CD14-positive monocyte (primary cell): ENCODE results near the gene ITGA7. TPM values are rescaled to one million over a fixed set of nuclear protein-coding genes. Genes with fewer than 3 reads are reported as not detected.

Source experiments
- DNase-seq, 3 donors: peaks; one replicate each; pipeline ENCODE4 v3.0.0-alpha.2; 2011 to 2022
- H2AFZ ChIP-seq: 2 replicates; pipeline ENCODE4 v1.6.0; 2012; ENCODE audit warnings: mild to moderate bottlenecking, low read depth, low read length, inconsistent platforms; ENCODE audit not compliant: insufficient read depth, poor library complexity, severe bottlenecking
- H3K27ac ChIP-seq, 2 donors: 1 replicate in 1 of 2; 2 replicates in 1 of 2; pipeline ENCODE4 v1.5.1; 2012 to 2013; ENCODE audit warnings: low read length in 2 of 2, control low read depth in 1 of 2, inconsistent platforms in 1 of 2, low read depth in 1 of 2, mild to moderate bottlenecking in 1 of 2
- H3K27me3 ChIP-seq, 2 donors: one replicate each; pipeline versions ENCODE4 v1.6.0 to v1.6.1; 2011 to 2013; ENCODE audit warnings: low read length in 2 of 2; ENCODE audit not compliant: control insufficient read depth in 2 of 2, insufficient read depth in 2 of 2
- H3K36me3 ChIP-seq, 2 donors: replicated peaks in 1 of 2; 1 replicate in 1 of 2; 2 replicates in 1 of 2; pipeline versions ENCODE4 v1.5.1 to v1.6.1; 2012 to 2013; ENCODE audit warnings: low read length in 2 of 2, control low read depth in 1 of 2, inconsistent platforms in 1 of 2, mild to moderate bottlenecking in 1 of 2; ENCODE audit not compliant: insufficient read depth in 2 of 2, control insufficient read depth in 1 of 2
- H3K4me1 ChIP-seq, 2 donors: 1 replicate in 1 of 2; 2 replicates in 1 of 2; pipeline versions ENCODE4 v1.5.1 to v1.6.1; 2012 to 2013; ENCODE audit warnings: low read length in 2 of 2, control low read depth in 1 of 2, inconsistent platforms in 1 of 2, mild to moderate bottlenecking in 1 of 2, moderate library complexity in 1 of 2; ENCODE audit not compliant: insufficient read depth in 2 of 2, control insufficient read depth in 1 of 2
- H3K4me2 ChIP-seq: replicated peaks from 2 replicates; pipeline ENCODE3; 2012; ENCODE audit warnings: low read length, moderate library complexity, mild to moderate bottlenecking; ENCODE audit not compliant: poor library complexity, severe bottlenecking; ENCODE audit errors: extremely low read depth
- H3K4me3 ChIP-seq, 3 experiments: fragments of 200-600 bp in 1 of 3; sonication (generic) in 1 of 3; replicated peaks in 1 of 3; 1 replicate in 2 of 3; 2 replicates in 1 of 3; pipeline ENCODE4 v1.5.1; 2011 to 2013; ENCODE audit warnings: low read length in 3 of 3, mild to moderate bottlenecking in 3 of 3, control low read depth in 2 of 3, low read depth in 2 of 3, inconsistent platforms in 1 of 3, moderate library complexity in 1 of 3
- H3K79me2 ChIP-seq: 2 replicates; pipeline ENCODE4 v1.6.0; 2012; ENCODE audit warnings: mild to moderate bottlenecking, control low read depth, inconsistent platforms, low read length, moderate library complexity; ENCODE audit not compliant: insufficient read depth
- H3K9ac ChIP-seq: 2 replicates; pipeline ENCODE4 v1.6.0; 2017; ENCODE audit warnings: low read length, mild to moderate bottlenecking; ENCODE audit not compliant: insufficient read depth, poor library complexity, severe bottlenecking
- H3K9me3 ChIP-seq, 2 donors: replicated peaks in 1 of 2; 1 replicate in 1 of 2; 2 replicates in 1 of 2; pipeline versions ENCODE4 v1.5.1 to v1.6.1; 2012 to 2013; ENCODE audit warnings: low read length in 2 of 2, control low read depth in 1 of 2; ENCODE audit not compliant: control insufficient read depth in 1 of 2, insufficient read depth in 1 of 2
- H4K20me1 ChIP-seq: 2 replicates; pipeline ENCODE4 v1.6.0; 2012; ENCODE audit warnings: mild to moderate bottlenecking, low read length, control low read depth, moderate library complexity; ENCODE audit not compliant: insufficient read depth
- H3K27ac Mint-ChIP-seq, 7 donors: one replicate each; pipeline ENCODE4 v1.8.0; 2020; ENCODE audit warnings: mild to moderate bottlenecking in 7 of 7, mixed read lengths in 7 of 7, moderate library complexity in 6 of 7, inconsistent platforms in 2 of 7
- H3K27me3 Mint-ChIP-seq, 3 donors: one replicate each; pipeline ENCODE4 v1.8.0; 2021 to 2022; ENCODE audit warnings: low read depth in 3 of 3, mild to moderate bottlenecking in 3 of 3, mixed read lengths in 3 of 3, moderate library complexity in 3 of 3, inconsistent platforms in 1 of 3
- H3K36me3 Mint-ChIP-seq, 2 donors: one replicate each; pipeline ENCODE4 v1.8.0; 2020; ENCODE audit warnings: mixed read lengths in 2 of 2, inconsistent platforms in 1 of 2, mild to moderate bottlenecking in 1 of 2
- H3K4me1 Mint-ChIP-seq: one replicate; pipeline ENCODE4 v1.8.0; 2020; ENCODE audit warnings: mild to moderate bottlenecking, mixed read lengths
- H3K4me3 Mint-ChIP-seq, 2 donors: one replicate each; pipeline ENCODE4 v1.8.0; 2020; ENCODE audit warnings: mild to moderate bottlenecking in 2 of 2, mixed read lengths in 2 of 2, moderate library complexity in 1 of 2
- H3K9me3 Mint-ChIP-seq, 7 donors: one replicate each; pipeline ENCODE4 v1.8.0; 2020 to 2022; ENCODE audit warnings: mixed read lengths in 7 of 7, mild to moderate bottlenecking in 6 of 7, moderate library complexity in 6 of 7, inconsistent platforms in 2 of 7
- WGBS: methylation state at CpG from one replicate; pipeline ENCODE4 v1.1.5; 2013; ENCODE audit warnings: missing lambda C conversion rate; ENCODE audit not compliant: insufficient coverage; 5-methylcytosine and 5-hydroxymethylcytosine counted together
- intact Hi-C, 2 donors: fragments of 100-400 bp; cut with micrococcal nuclease; formaldehyde crosslinking; loops; one replicate each; pipeline versions ENCODE4 v1.15.0 to v1.15.1; 2023
- polyA plus RNA-seq, 3 donors: library from polyadenylated mRNA; depleted of rRNA in 1 of 3; unstranded in 2 of 3; stranded (reverse) in 1 of 3; fragments of 300-500 nt in 2 of 3; fragments of >200 nt in 1 of 3; fragmentation: Illumina TruSeq in 2 of 3; gene quantifications; 1 replicate in 2 of 3; 2 replicates in 1 of 3; pipeline ENCODE4 v1.2.3, GENCODE V29; 2012 to 2021
- TF ChIP-seq, protein P1 (sequence below): fragments of 200-600 bp; IDR thresholded peaks from one replicate; pipeline ENCODE4 v1.8.0; 2022; ENCODE audit warnings: antibody characterized with exemption, mild to moderate bottlenecking

ITGA7 gene
- polyA plus RNA-seq, 3 donors: 0.23 to 3.3 (median 0.55) TPM

DNA sequence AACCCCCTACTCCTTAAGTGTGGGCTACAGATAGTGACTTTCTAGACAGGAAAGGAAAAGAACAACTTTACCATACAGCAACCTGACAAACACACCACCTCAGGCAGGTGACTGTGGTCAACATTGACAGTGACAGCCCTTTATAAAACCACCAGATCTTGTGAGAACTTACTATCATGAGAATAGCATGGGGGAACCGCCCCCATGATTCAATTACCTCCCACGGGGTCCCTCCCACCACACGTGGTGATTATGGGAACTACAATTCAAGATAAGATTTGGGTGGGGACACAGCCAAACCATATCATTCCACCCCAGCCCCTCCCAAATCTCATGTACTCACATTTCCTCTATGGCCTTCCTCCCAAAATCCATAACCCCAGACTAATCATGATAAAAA lies 54.7 kb downstream of the ITGA7 start:
- TF ChIP-seq, protein P1, sequence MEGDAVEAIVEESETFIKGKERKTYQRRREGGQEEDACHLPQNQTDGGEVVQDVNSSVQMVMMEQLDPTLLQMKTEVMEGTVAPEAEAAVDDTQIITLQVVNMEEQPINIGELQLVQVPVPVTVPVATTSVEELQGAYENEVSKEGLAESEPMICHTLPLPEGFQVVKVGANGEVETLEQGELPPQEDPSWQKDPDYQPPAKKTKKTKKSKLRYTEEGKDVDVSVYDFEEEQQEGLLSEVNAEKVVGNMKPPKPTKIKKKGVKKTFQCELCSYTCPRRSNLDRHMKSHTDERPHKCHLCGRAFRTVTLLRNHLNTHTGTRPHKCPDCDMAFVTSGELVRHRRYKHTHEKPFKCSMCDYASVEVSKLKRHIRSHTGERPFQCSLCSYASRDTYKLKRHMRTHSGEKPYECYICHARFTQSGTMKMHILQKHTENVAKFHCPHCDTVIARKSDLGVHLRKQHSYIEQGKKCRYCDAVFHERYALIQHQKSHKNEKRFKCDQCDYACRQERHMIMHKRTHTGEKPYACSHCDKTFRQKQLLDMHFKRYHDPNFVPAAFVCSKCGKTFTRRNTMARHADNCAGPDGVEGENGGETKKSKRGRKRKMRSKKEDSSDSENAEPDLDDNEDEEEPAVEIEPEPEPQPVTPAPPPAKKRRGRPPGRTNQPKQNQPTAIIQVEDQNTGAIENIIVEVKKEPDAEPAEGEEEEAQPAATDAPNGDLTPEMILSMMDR: no peak
- no peak overlapping the region for H3K4me3 ChIP-seq
- no peak for DNase-seq
- Mint-ChIP-seq H3K4me3 (no peak overlapping the region), H3K36me3 (peaks cover 8 to 24% of the 10 kb centered on the region in 2 donors), H3K9me3 (peaks cover 21 to 47% (median 40%) of the 10 kb centered on the region in 7 donors), H3K27me3 (peaks cover 0 to 6% (median 2%) of the 10 kb centered on the region in 3 donors), H3K27ac (peak overlapping the region in 1 of 7 donors; percentile 68), H3K4me1 (peaks cover 30% of the 10 kb centered on the region)
- H3K79me2 ChIP-seq: no peaks in the 10 kb centered on the region
- H3K9ac ChIP-seq: no peak overlapping the region
- H3K27me3 ChIP-seq: no peaks in the 10 kb centered on the region
- H2AFZ ChIP-seq: no peak overlapping the region
- H3K4me1 ChIP-seq: peaks cover 5 to 13% of the 10 kb centered on the region in 2 donors
- no CpG with 5 or more reads among the region's 3 CpGs for WGBS
- H3K4me2 ChIP-seq: no peak overlapping the region
- peaks cover 28 to 40% of the 10 kb centered on the region in 2 donors for H3K9me3 ChIP-seq
- H3K36me3 ChIP-seq: no peaks in the 10 kb centered on the region
- H4K20me1 ChIP-seq: no peaks in the 10 kb centered on the region
- no peak overlapping the region for H3K27ac ChIP-seq
- intact Hi-C loops: no loop called here

DNA sequence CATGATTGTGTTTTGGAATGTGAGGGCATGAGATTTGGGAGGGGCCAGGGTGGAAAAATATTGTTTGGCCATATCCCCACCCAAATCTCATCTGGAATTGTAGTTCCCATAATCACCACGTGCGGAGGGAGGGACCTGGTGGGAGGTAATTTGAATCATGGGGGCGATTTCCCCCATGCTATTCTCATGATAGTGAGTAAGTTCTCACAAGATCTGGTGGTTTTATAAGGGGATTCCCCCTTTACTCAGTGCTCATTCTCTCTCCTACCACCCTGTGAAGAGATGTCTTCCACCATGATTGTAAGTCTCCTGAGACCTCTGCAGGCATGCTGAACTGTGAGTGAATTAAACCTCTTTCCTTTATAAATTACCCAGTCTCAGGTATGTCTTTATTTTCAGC lies 55.4 kb downstream of the ITGA7 start:
- Histone ChIP-seq H3K27me3 (no peaks in the 10 kb centered on the region), H4K20me1 (no peaks in the 10 kb centered on the region), H3K4me1 (peaks cover 5 to 13% of the 10 kb centered on the region in 2 donors), H3K36me3 (no peaks in the 10 kb centered on the region), H3K4me3 (no peak overlapping the region), H2AFZ (no peak overlapping the region), H3K79me2 (no peaks in the 10 kb centered on the region), H3K4me2 (no peak overlapping the region), H3K27ac (no peak overlapping the region), H3K9ac (no peak overlapping the region), H3K9me3 (peaks cover 28 to 40% of the 10 kb centered on the region in 2 donors)
- peaks cover 27% of the 10 kb centered on the region for H3K4me1 Mint-ChIP-seq
- H3K9me3 Mint-ChIP-seq: peaks cover 21 to 47% (median 40%) of the 10 kb centered on the region in 7 donors
- H3K36me3 Mint-ChIP-seq: peaks cover 8 to 24% of the 10 kb centered on the region in 2 donors
- intact Hi-C loops: no loop called here
- DNase-seq: peak in 1 of 3 donors; percentile 61
- WGBS: no CpG with 5 or more reads among the region's 3 CpGs
- H3K27me3 Mint-ChIP-seq: peaks cover 0 to 6% (median 2%) of the 10 kb centered on the region in 3 donors
- peak overlapping the region in 4 of 7 donors; percentile 6 to 90 (median 46) for H3K27ac Mint-ChIP-seq
- H3K4me3 Mint-ChIP-seq: no peak overlapping the region
- TF ChIP-seq, protein P1: no peak
